HepG2 (cell line): Measurements from ENCODE around the gene ITGA2. TPM values are rescaled to one million over a fixed set of nuclear protein-coding genes. Genes with fewer than 3 reads are reported as not detected.
A peak's percentile ranks its signal among the peaks of the same experiment; 100 is the strongest.

Source experiments
- CHCHD3 ChIP-seq: sonication (generic); formaldehyde crosslinking; IDR thresholded peaks from 2 replicates; pipeline ENCODE4 v1.8.0; 2022; ENCODE audit warnings: mild to moderate bottlenecking, missing genetic modification reagents, moderate library complexity
- EP300 ChIP-seq, 3 experiments: sonication (generic) in 1 of 3; formaldehyde crosslinking in 1 of 3; IDR thresholded peaks; 2 replicates each; pipeline versions ENCODE4 v1.5.1 to v1.6.1; 2011 to 2020; ENCODE audit warnings: low read depth in 2 of 3, low read length in 2 of 3, borderline replicate concordance in 1 of 3, improper control_type of control experiment in 1 of 3, mild to moderate bottlenecking in 1 of 3, missing genetic modification reagents in 1 of 3, moderate library complexity in 1 of 3
- FIP1L1 ChIP-seq: fragments of 200-400 bp; formaldehyde crosslinking; IDR thresholded peaks from 2 replicates; pipeline ENCODE4 v1.6.1; 2018; ENCODE audit warnings: low read depth, mild to moderate bottlenecking, low read length, moderate library complexity, borderline replicate concordance; ENCODE audit not compliant: insufficient read depth
- FOSL1 ChIP-seq: sonication (generic); formaldehyde crosslinking; IDR thresholded peaks from 2 replicates; pipeline ENCODE4 v1.9.0; 2021; ENCODE audit warnings: missing genetic modification reagents, borderline replicate concordance
- GLI4 ChIP-seq: sonication (generic); formaldehyde crosslinking; IDR thresholded peaks from 2 replicates; pipeline ENCODE4 v1.5.1; 2020; ENCODE audit warnings: missing genetic modification reagents, mild to moderate bottlenecking, moderate library complexity, borderline replicate concordance
- NFRKB ChIP-seq: fragments of 450-650 bp; IDR thresholded peaks from 2 replicates; pipeline ENCODE4 v1.6.1; 2017
- REST ChIP-seq, 2 experiments: IDR thresholded peaks; 2 replicates each; pipeline ENCODE4 v1.6.1; 2011 to 2012; ENCODE audit warnings: low read length in 2 of 2, borderline replicate concordance in 1 of 2, low read depth in 1 of 2, mild to moderate bottlenecking in 1 of 2, moderate library complexity in 1 of 2
- TRIM24 ChIP-seq: sonication (generic); formaldehyde crosslinking; IDR thresholded peaks from 2 replicates; pipeline ENCODE4 v1.8.0; 2022; ENCODE audit warnings: mild to moderate bottlenecking, missing genetic modification reagents
- TSC22D2 ChIP-seq: sonication (generic); formaldehyde crosslinking; IDR thresholded peaks from 2 replicates; pipeline ENCODE4 v1.5.1; 2020; ENCODE audit warnings: missing genetic modification reagents, mild to moderate bottlenecking, borderline replicate concordance
- ZEB1 ChIP-seq: IDR thresholded peaks from 2 replicates; pipeline ENCODE4 v1.6.1; 2012; ENCODE audit warnings: mild to moderate bottlenecking, low read depth, inconsistent platforms; ENCODE audit not compliant: insufficient replicate concordance
- ZNF615 ChIP-seq: sonication (generic); formaldehyde crosslinking; IDR thresholded peaks from 2 replicates; pipeline ENCODE4 v1.5.0; 2020; ENCODE audit warnings: mild to moderate bottlenecking, missing genetic modification reagents, borderline replicate concordance
- ZNF724P ChIP-seq: sonication (generic); formaldehyde crosslinking; IDR thresholded peaks from 2 replicates; pipeline ENCODE4 v1.8.0; 2022; ENCODE audit warnings: missing genetic modification reagents, borderline replicate concordance
- ZSCAN29 ChIP-seq: sonication (generic); formaldehyde crosslinking; conservative IDR thresholded peaks from 2 replicates; pipeline ENCODE4 v1.4.0; 2020; ENCODE audit warnings: mild to moderate bottlenecking, missing genetic modification reagents
- ZZZ3 ChIP-seq: sonication (generic); formaldehyde crosslinking; IDR thresholded peaks from 2 replicates; pipeline ENCODE4 v1.4.0; 2020; ENCODE audit warnings: missing genetic modification reagents, mild to moderate bottlenecking, borderline replicate concordance
- polyA plus RNA-seq, 8 experiments: library from polyadenylated mRNA; depleted of rRNA in 3 of 8; stranded (reverse) in 7 of 8; unstranded in 1 of 8; fragments of >200 nt; fragmentation: Illumina TruSeq in 4 of 8; extraction: Trizol in 4 of 8; gene quantifications; 2 replicates each; pipeline versions ENCODE4 v1.2.1 to v1.2.3, GENCODE V29; 2011 to 2016; ENCODE audit warnings: low read depth in 4 of 8, missing spikeins in 1 of 8, mixed read lengths in 1 of 8; ENCODE audit not compliant: insufficient read depth in 1 of 8
- total RNA-seq, 5 experiments: library from RNA; depleted of rRNA; stranded (reverse); fragments of >200 nt; fragmentation: Illumina TruSeq; extraction: Trizol; gene quantifications; 2 replicates each; pipeline ENCODE4 v1.2.3, GENCODE V29; 2016; ENCODE audit warnings: low read depth in 1 of 5

The ITGA2 gene
- total and polyA plus RNA-seq, 2 of the 13 experiments (the other 11 are each of a cell fraction or from before 2014, with no cell fraction given): 15.8 to 58.3 TPM

- TF ChIP-seq GLI4 (CRISPR knock-in tag) (no peak), ZZZ3 (CRISPR knock-in tag) (no peak), FOSL1 (CRISPR knock-in tag) (0 out of 2 replicates have a peak, but pooled peaks have one; percentile 23), REST (IDR thresholded peaks at IDR 0.05; ENCODE audit: borderline replicate concordance in 1 of 2, low read depth in 1 of 2, low read length in 2 of 2) (no peak), TRIM24 (no peak), FIP1L1 (no peak), CHCHD3 (CRISPR knock-in tag) (no peak), ZNF615 (no peak), ZEB1 (peak; percentile 74), ZNF724P (CRISPR knock-in tag) (no peak), ZSCAN29 (CRISPR knock-in tag) (no peak), TSC22D2 (CRISPR knock-in tag) (no peak), EP300 (IDR thresholded peaks at IDR 0.05; ENCODE audit: low read depth in 2 of 2, low read length in 2 of 2) (peak in 1 of 2 experiments; percentile 63; a peak in 1 of 4 replicates), EP300 (CRISPR knock-in tag; IDR thresholded peaks at IDR 0.05; ENCODE audit: borderline replicate concordance) (no peak), NFRKB (no peak)
Observed at GRCh38 chr5:52987711-52988331, 1.3 kb upstream of the ITGA2 start (continued).
